Measurements from ENCODE around the gene WDR41. TPM values are rescaled to one million over a fixed set of nuclear protein-coding genes. Genes with fewer than 3 reads are reported as not detected.
"Not testable (repeated sequence)": the region's sequence is repeated elsewhere in the genome, so short reads cannot be mapped to it uniquely, and the experiment has no call there.

Gene WDR41, protein sequence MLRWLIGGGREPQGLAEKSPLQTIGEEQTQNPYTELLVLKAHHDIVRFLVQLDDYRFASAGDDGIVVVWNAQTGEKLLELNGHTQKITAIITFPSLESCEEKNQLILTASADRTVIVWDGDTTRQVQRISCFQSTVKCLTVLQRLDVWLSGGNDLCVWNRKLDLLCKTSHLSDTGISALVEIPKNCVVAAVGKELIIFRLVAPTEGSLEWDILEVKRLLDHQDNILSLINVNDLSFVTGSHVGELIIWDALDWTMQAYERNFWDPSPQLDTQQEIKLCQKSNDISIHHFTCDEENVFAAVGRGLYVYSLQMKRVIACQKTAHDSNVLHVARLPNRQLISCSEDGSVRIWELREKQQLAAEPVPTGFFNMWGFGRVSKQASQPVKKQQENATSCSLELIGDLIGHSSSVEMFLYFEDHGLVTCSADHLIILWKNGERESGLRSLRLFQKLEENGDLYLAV
- total RNA-seq: 10 to 100 TPM; 53.6 to 59.7 TPM
- 10 to 100 TPM; 48.4 to 54.1 TPM for polyA plus RNA-seq
- long read RNA-seq, donor 1, transcript WDR41-201 (13 exons, 3,958 nt): major isoform, 52 of 123 reads
- long read RNA-seq, donor 1, partial matches to known transcripts: 32 of 123 reads
- long read RNA-seq, donor 1, other reads (novel, unspliced or antisense): 35 of 123 reads
- long read RNA-seq, donor 2, transcript WDR41-201 (13 exons, 3,958 nt): major isoform, 14 of 28 reads
- long read RNA-seq, donor 2, partial matches to known transcripts: 0 of 28 reads
- long read RNA-seq, donor 2, other reads (novel, unspliced or antisense): 12 of 28 reads

DNA sequence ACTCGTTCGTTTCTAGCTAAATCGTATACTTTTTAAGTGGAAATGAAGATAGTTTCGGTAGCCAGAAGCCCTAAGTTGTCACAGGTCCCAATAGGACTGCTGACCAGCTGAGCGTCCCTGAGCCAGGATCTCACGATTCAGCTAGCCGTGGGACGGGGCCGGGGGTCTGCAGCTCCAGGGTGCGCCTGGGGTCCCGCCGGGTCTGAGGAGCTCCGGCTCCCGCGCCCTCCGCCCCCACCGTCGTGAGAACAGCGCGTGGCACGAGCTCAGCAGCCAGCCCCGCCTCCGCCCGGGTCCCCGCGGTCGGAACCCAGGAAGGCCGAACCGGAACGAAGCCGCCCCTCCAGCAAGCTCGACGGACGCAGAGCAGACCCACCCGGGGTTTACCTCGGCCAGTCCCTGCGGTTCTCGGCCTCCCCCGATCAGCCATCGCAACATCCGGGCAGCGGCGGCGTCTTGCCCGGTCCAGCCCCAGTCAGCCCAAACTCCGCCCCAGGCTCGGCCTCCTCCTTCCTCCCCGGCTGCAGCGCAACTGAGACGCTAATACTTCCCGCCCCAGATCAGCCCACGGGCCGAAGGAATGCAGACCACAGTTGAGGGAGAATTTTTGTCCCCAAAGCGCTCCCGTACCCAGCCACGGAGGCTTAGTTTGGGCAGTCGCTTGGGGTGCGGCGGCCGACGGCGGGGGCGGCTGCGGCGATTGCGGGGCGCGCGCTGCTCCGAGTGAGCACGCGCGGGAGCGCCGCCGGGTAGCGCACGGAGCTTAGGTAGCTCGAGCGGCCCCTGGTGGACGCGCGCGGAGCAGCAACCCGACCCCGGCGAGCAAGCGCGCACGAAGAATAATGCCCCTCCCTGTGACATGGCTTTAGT lies at the start of gene WDR41:
Gene WDR41 (minus strand): TSS at position 534 of the 870 bp plus-strand sequence. CDS start 96 bp downstream, at position 438.
- peak; percentile 97 for DNase-seq
- intact Hi-C loops (cut with DNase I): loop anchor here (1.0 to 10.0 kb wide), 6 partner anchors 348 to 625 kb away; partner anchors contain the start of genes AGGF1 (in 1 of the 2) and ZBED3 (in 1 of the 2)
- ATAC-seq (ENCODE audit: low FRiP score): peak; percentile 98
- Histone ChIP-seq H3K27ac (ENCODE audit: low read depth in 1 of 2, low read length in 2 of 2) (peak within 1 kb of the TSS; percentile 77 to 98), H3K4me3 (ENCODE audit: low read length in 2 of 2) (peak within 1 kb of the TSS; percentile 81 to 84), H3K27me3 (ENCODE audit: control insufficient read depth in 1 of 2, insufficient read depth in 2 of 2, low read length in 1 of 2) (no peaks in the 10 kb centered on the region), H3K9me3 (ENCODE audit: control insufficient read depth, low read length) (no peaks in the 10 kb centered on the region), H3K4me1 (ENCODE audit: control insufficient read depth in 1 of 2, insufficient read depth in 2 of 2, low read length in 2 of 2) (no peaks in the 10 kb centered on the region), H3K36me3 (ENCODE audit: control insufficient read depth in 1 of 2, insufficient read depth in 2 of 2, low read length in 1 of 2) (peaks cover 0 to 3% of the 10 kb centered on the region in 2 donors)
- 0% methylated on average over 89 to 90 of the region's 90 CpGs for WGBS, 2 donors

DNA sequence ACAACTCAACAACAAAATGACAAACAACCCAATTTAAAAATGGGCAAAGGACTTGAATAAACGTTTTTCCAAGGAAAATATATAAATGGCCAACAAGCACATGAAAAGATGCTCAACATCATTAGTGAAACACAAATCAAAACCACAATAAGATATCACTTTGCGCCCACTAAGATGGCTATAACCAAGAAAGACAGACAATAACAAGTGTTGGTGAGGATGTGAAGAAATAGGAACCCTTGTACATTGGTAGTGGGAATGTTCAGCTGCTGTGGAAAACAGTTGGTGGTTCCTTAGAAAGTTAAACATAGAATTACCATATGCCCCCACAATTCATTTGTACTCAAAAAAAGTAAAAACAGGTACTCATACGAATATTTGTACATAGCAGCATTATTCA lies 39.2 kb upstream of the WDR41 start:
- DNase-seq: no peak
- Histone ChIP-seq H3K4me3 (ENCODE audit: low read length in 2 of 2) (no peak overlapping the region), H3K27me3 (ENCODE audit: control insufficient read depth in 1 of 2, insufficient read depth in 2 of 2, low read length in 1 of 2) (no peaks in the 10 kb centered on the region), H3K36me3 (ENCODE audit: control insufficient read depth in 1 of 2, insufficient read depth in 2 of 2, low read length in 1 of 2) (no peaks in the 10 kb centered on the region), H3K4me1 (ENCODE audit: control insufficient read depth in 1 of 2, insufficient read depth in 2 of 2, low read length in 2 of 2) (no peaks in the 10 kb centered on the region), H3K27ac (ENCODE audit: low read depth in 1 of 2, low read length in 2 of 2) (no peak overlapping the region), H3K9me3 (ENCODE audit: control insufficient read depth, low read length) (no peaks in the 10 kb centered on the region)
- 58 to 63% methylated on average over 3 of the region's 3 CpGs for WGBS, 2 donors
- no peak for ATAC-seq (ENCODE audit: low FRiP score)
- intact Hi-C loops (cut with DNase I): no loop called here

DNA sequence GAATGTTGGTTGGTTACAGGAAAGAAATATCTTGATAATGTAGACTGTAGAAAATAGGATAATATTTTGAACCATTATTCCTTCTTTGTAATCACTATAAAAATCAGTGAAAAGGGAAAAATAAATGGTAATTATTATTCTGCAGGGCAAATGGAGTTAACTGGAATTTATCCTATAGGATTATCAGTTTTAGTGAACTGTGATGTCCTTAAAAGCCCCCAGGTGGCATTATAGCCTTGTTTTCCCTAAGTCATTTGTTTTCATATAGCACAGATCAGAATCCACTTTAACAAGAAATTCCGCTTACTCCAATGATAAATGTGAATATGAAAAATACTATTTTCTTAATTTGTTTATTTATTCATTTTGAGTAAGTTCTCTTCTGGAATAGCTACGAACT lies 26.2 kb upstream of the WDR41 start:
- 40 to 47% methylated on average over 2 of the region's 2 CpGs for WGBS, 2 donors
- intact Hi-C loops (cut with DNase I): no loop called here
- ATAC-seq (ENCODE audit: low FRiP score) (no peak), DNase-seq (no peak)
- no peak overlapping the region for H3K27ac ChIP-seq (ENCODE audit: low read depth in 1 of 2, low read length in 2 of 2)
- H3K9me3 ChIP-seq (ENCODE audit: control insufficient read depth, low read length): no peaks in the 10 kb centered on the region
- H3K4me3 ChIP-seq (ENCODE audit: low read length in 2 of 2): no peak overlapping the region
- H3K27me3 ChIP-seq (ENCODE audit: control insufficient read depth in 1 of 2, insufficient read depth in 2 of 2, low read length in 1 of 2): no peaks in the 10 kb centered on the region
- no peaks in the 10 kb centered on the region for H3K4me1 ChIP-seq (ENCODE audit: control insufficient read depth in 1 of 2, insufficient read depth in 2 of 2, low read length in 2 of 2)
- H3K36me3 ChIP-seq (ENCODE audit: control insufficient read depth in 1 of 2, insufficient read depth in 2 of 2, low read length in 1 of 2): no peaks in the 10 kb centered on the region

DNA sequence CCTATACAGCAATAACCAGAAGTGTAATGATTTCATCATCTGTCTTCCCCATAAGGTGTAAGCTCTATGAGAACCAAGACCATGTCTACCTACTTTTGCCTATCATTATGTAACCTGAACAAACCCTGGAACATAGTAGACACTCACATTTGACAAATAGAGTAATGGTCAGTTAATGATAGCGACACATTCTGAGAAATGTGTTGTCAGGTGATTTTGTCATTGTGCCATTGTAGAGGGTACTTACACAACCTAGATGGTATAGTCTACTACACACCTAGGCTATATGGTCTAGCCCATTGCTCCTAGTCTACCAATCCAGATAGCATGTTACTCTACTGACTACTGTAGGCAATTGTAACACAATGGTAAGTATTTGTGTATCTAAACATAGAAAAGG lies 22.3 kb upstream of the WDR41 start:
- H3K36me3 ChIP-seq (ENCODE audit: control insufficient read depth in 1 of 2, insufficient read depth in 2 of 2, low read length in 1 of 2): no peaks in the 10 kb centered on the region
- no peak overlapping the region for H3K4me3 ChIP-seq (ENCODE audit: low read length in 2 of 2)
- intact Hi-C loops (cut with DNase I): no loop called here
- DNase-seq (no peak), ATAC-seq (ENCODE audit: low FRiP score) (no peak)
- 91 to 95% methylated on average over 1 of the region's 1 CpG for WGBS, 2 donors
- H3K4me1 ChIP-seq (ENCODE audit: control insufficient read depth in 1 of 2, insufficient read depth in 2 of 2, low read length in 2 of 2): no peaks in the 10 kb centered on the region
- H3K27ac ChIP-seq (ENCODE audit: low read depth in 1 of 2, low read length in 2 of 2): no peak overlapping the region
- peaks cover 0 to 2% of the 10 kb centered on the region in 2 donors for H3K27me3 ChIP-seq (ENCODE audit: control insufficient read depth in 1 of 2, insufficient read depth in 2 of 2, low read length in 1 of 2)
- no peaks in the 10 kb centered on the region for H3K9me3 ChIP-seq (ENCODE audit: control insufficient read depth, low read length)

DNA sequence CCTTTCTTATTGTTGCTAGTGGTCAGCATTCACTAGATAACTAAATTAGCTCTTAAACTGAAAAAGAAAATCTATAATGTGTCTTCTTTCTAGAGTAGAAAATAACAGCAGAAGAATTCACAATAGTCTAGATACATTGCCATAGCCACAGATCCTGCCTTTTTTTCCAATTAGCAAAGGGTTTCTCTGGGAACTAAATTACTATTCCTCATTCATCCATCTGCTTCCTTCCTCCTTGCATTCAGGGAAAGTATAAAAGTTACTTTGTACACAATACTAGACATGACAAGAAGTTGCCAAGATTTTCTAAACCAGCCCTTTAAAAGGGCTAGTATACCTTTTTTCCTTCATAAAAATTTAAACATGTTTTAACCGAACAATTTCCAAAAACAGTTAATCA lies 21.2 kb upstream of the WDR41 start:
- DNase-seq: no peak
- intact Hi-C loops (cut with DNase I): no loop called here
- no peaks in the 10 kb centered on the region for H3K36me3 ChIP-seq (ENCODE audit: control insufficient read depth in 1 of 2, insufficient read depth in 2 of 2, low read length in 1 of 2)

DNA sequence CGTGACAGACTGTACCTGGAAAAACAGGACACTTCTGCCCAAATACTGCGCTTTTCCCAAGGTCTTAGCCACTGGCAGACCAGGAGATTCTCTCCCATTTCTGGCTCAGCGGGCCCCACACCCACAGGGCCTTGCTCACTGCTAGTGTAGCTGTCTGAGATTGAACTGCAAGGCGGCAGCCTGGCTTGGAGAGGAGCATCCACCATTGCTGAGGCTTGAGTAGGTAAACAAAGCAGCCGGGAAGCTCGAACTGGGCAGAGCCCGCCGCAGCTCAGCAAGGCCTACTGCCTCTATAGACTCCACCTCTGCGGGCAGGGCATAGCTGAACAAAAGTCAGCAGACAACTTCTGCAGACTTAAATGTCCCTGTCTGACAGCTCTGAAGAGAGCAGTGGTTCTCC lies 9.0 kb upstream of the WDR41 start:
- H3K27me3 ChIP-seq (ENCODE audit: control insufficient read depth in 1 of 2, insufficient read depth in 2 of 2, low read length in 1 of 2); H3K4me3 ChIP-seq (ENCODE audit: low read length in 2 of 2); H3K27ac ChIP-seq (ENCODE audit: low read depth in 1 of 2, low read length in 2 of 2); H3K4me1 ChIP-seq (ENCODE audit: control insufficient read depth in 1 of 2, insufficient read depth in 2 of 2, low read length in 2 of 2); H3K9me3 ChIP-seq (ENCODE audit: control insufficient read depth, low read length); ATAC-seq (ENCODE audit: low FRiP score); DNase-seq; H3K36me3 ChIP-seq (ENCODE audit: control insufficient read depth in 1 of 2, insufficient read depth in 2 of 2, low read length in 1 of 2); intact Hi-C loops (cut with DNase I): not testable (repeated sequence)
- 79 to 88% methylated on average over 9 of the region's 9 CpGs for WGBS, 2 donors

More for the DNA sequence above, 21.2 kb upstream of the WDR41 start:
- no peaks in the 10 kb centered on the region for H3K9me3 ChIP-seq (ENCODE audit: control insufficient read depth, low read length)
- ATAC-seq (ENCODE audit: low FRiP score): no peak
- no peak overlapping the region for H3K4me3 ChIP-seq (ENCODE audit: low read length in 2 of 2)
- H3K27me3 ChIP-seq (ENCODE audit: control insufficient read depth in 1 of 2, insufficient read depth in 2 of 2, low read length in 1 of 2): peaks cover 0 to 2% of the 10 kb centered on the region in 2 donors
- H3K4me1 ChIP-seq (ENCODE audit: control insufficient read depth in 1 of 2, insufficient read depth in 2 of 2, low read length in 2 of 2): no peaks in the 10 kb centered on the region
- 37 to 40% methylated on average over 1 of the region's 1 CpG for WGBS, 2 donors
- no peak overlapping the region for H3K27ac ChIP-seq (ENCODE audit: low read depth in 1 of 2, low read length in 2 of 2)

DNA sequence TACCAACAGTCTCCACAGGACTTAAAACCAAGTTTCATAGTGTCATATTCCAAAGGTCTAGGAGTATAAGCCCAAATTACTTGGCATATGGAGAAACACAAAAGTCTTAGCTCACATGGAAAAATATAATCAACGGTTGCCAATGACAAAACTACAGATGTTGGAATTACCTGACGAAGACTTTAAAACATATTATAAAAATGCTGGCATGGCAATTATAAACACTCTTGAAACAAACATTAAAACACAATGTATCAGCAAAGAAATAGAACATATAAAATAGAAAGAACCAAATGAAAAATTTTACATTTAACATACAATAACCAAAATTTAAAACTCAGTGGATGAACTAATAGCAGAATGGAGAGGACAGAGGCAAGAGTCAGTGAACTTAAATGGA lies 7.9 kb upstream of the WDR41 start:
- no peaks in the 10 kb centered on the region for H3K9me3 ChIP-seq (ENCODE audit: control insufficient read depth, low read length)
- H3K36me3 ChIP-seq (ENCODE audit: control insufficient read depth in 1 of 2, insufficient read depth in 2 of 2, low read length in 1 of 2): no peaks in the 10 kb centered on the region
- intact Hi-C loops (cut with DNase I): loop anchor here in 1 of 2 donors (10.0 kb wide), 1 partner anchor 425 kb away; no protein-coding TSS in a partner anchor
- no peak overlapping the region for H3K4me3 ChIP-seq (ENCODE audit: low read length in 2 of 2)
- 95% methylated on average over 2 of the region's 2 CpGs for WGBS, 2 donors
- DNase-seq (no peak), ATAC-seq (ENCODE audit: low FRiP score) (no peak)
- H3K27ac ChIP-seq (ENCODE audit: low read depth in 1 of 2, low read length in 2 of 2): no peak overlapping the region
- no peaks in the 10 kb centered on the region for H3K4me1 ChIP-seq (ENCODE audit: control insufficient read depth in 1 of 2, insufficient read depth in 2 of 2, low read length in 2 of 2)
- H3K27me3 ChIP-seq (ENCODE audit: control insufficient read depth in 1 of 2, insufficient read depth in 2 of 2, low read length in 1 of 2): no peaks in the 10 kb centered on the region

DNA sequence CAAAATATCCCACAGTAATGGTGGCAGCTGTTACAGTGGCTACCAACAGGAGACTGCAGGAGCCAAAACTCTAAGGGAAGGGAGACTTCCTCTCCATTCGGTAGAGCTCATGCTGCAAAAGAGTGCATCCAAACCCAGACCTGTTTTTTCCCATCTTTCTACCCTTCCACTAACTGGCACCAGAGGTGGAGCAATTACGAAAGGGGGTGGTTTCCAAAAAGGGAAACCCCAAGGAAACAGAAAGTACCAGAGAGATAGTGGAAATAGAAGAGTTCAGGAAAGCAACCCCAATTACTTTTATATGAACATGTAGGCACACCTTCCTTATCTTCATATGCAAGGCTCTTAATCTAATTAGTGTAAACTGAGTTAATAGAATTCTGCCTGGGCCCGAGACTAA lies 7.3 kb upstream of the WDR41 start:
- no peaks in the 10 kb centered on the region for H3K9me3 ChIP-seq (ENCODE audit: control insufficient read depth, low read length)
- intact Hi-C loops (cut with DNase I): loop anchor here in 1 of 2 donors (10.0 kb wide), 1 partner anchor 425 kb away; no protein-coding TSS in a partner anchor
- no peaks in the 10 kb centered on the region for H3K27me3 ChIP-seq (ENCODE audit: control insufficient read depth in 1 of 2, insufficient read depth in 2 of 2, low read length in 1 of 2)
- no peak overlapping the region for H3K4me3 ChIP-seq (ENCODE audit: low read length in 2 of 2)
- 64 to 71% methylated on average over 3 of the region's 3 CpGs for WGBS, 2 donors
- ATAC-seq (ENCODE audit: low FRiP score) (no peak), DNase-seq (no peak)
- H3K27ac ChIP-seq (ENCODE audit: low read depth in 1 of 2, low read length in 2 of 2): no peak overlapping the region
- H3K4me1 ChIP-seq (ENCODE audit: control insufficient read depth in 1 of 2, insufficient read depth in 2 of 2, low read length in 2 of 2): no peaks in the 10 kb centered on the region
- no peaks in the 10 kb centered on the region for H3K36me3 ChIP-seq (ENCODE audit: control insufficient read depth in 1 of 2, insufficient read depth in 2 of 2, low read length in 1 of 2)
